CD4-positive, alpha-beta T cell treated with Interleukin-21 for 1 hour (primary cell): Measurements from ENCODE around the gene MPDU1.
"Not testable (repeated sequence)": the region's sequence is repeated elsewhere in the genome, so short reads cannot be mapped to it uniquely, and the experiment has no call there.

Experiments used
- DNase-seq: peaks from one replicate; pipeline ENCODE4 v3.0.0-alpha.2; 2020

The MPDU1 gene

DNA sequence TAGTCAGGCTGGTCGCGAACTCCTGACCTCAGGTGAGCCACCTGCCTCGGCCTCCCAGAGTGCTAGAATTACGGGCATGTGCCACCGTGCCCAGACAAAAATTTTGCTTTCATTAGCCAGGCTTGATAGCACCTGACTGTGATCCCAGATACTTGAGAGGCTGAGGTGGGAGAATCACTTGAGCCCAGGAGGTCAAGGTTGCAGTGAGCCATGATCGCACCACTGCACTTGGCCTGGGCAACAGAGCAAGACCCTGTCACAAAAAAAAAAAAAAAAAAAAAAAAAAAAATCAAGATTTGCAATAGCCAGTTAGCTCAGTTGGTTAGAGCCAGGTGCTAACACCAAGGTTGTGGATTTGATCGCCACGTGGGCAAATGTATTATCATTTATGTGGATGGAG, 37.2 kb downstream of the MPDU1 start:
- DNase-seq: no peak

DNA sequence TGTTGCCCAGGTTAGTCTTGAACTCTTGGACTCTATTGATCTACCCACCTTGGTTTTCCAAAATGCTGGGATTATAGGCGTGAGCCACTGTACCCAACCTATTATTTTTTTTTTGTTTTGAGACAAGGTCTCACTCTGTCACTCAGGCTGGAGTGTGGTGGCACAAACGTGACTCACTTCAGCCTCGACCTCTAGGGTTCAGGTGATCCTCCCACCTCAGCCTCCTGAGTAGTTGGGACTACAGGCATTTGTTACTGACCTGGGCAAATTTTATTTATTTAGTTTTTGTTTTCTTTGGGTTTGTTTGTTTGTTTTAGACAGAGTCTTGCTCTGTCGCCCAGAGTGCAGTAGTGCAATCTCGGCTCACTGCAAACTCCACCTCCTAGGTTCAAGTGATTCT, 40.0 kb downstream of the MPDU1 start:
- no peak for DNase-seq

- not testable (repeated sequence) for DNase-seq
Measured at GRCh38 chr17:7625749-7626148, 42.1 kb downstream of the MPDU1 start.

DNA sequence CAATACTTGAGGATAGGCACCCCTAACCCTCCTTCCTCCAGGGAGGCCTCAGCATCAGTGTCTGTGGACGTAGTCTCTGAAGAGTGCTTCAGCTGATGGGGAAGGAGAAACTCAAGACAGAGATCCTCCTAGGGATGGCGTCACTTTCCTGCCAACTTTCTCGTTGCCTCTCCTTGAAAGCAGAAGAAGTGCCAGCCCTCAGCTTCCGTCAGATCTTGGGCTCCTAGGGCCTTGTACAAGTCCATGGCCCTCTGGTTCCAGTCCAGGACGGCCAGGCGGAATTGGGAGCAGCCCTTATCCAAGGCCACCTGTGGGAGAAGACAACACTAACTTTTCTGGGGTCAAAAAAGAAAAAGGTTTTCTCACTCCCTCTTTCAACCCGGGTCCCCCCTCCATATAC, 42.7 kb downstream of the MPDU1 start:
- DNase-seq: no peak

DNA sequence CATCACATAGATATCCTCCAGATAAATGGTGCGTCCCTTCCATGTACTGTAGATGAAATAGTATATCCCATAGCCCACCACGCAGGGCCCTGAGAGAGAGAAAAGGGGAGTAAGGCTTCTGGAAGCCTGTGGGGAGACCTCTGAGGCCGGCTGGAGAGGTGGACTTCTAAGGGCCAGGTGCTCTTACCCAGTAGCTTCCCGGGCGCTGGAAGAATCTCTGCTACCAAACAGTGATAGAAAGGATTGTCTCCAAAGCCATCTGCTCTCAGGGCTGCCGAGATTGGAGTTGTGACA, 43.3 kb downstream of the MPDU1 start:
- no peak for DNase-seq

- DNase-seq: peak; percentile 92
Measured at GRCh38 chr17:7627250-7628121, 43.8 kb downstream of the MPDU1 start, which contains the start of gene SAT2. Gene SAT2, minus strand, starts transcription at chr17:7627821. Its CDS starts 186 bp downstream, at chr17:7627635.

DNA sequence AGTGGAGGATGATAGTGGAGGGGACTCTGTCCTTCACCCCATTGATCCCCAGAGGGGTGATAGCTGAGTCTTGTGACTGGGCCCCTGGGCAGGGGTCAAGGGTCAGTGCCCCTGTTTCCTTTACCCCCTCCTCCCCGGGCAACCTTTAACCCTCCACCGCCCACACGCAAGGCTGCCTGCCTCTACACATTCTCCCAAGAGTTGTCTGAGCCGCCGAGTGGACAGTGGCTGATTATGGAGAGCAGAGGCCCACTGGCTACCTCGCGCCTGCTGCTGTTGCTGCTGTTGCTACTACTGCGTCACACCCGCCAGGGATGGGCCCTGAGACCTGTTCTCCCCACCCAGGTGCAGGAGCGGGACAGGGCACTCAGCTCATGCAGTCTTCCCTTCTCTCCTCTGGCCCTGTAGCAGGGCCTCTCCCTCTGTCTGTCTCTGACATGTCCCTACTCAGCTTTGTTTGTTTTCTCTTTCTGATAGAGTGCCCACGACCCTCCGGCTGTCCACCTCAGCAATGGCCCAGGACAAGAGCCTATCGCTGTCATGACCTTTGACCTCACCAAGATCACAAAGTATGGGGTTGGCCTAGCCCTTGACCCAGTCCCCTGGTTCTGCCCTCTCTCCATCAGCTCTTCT, 46.4 kb downstream of the MPDU1 start, which contains the start of gene SHBG:
Gene SHBG, plus strand, starts transcription at position 197 of the 633 bp plus-strand sequence. Its CDS starts 38 bp downstream, at position 235.
- no peak for DNase-seq

GRCh38 chr17:7631398-7632380, 48.0 kb downstream of the MPDU1 start:
- DNase-seq: no peak

DNA sequence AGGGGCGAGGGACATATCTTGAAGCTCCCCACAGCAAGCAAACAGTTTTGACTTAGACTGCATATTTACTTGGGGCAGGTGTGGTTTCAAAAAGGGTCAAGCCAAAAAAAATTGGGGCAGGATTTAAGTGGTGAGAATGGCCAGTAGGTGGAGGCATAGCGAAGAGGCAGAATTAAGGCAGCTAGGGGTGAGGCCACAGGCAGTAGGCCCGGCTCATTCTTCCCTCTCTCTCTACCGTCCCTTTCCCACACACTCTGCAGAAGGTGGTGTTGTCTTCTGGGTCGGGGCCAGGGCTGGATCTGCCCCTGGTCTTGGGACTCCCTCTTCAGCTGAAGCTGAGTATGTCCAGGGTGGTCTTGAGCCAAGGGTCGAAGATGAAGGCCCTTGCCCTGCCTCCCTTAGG, 48.8 kb downstream of the MPDU1 start:
- DNase-seq: peak; percentile 54

GRCh38 chr17:7633093-7633492, 49.4 kb downstream of the MPDU1 start:
- DNase-seq: no peak

DNA sequence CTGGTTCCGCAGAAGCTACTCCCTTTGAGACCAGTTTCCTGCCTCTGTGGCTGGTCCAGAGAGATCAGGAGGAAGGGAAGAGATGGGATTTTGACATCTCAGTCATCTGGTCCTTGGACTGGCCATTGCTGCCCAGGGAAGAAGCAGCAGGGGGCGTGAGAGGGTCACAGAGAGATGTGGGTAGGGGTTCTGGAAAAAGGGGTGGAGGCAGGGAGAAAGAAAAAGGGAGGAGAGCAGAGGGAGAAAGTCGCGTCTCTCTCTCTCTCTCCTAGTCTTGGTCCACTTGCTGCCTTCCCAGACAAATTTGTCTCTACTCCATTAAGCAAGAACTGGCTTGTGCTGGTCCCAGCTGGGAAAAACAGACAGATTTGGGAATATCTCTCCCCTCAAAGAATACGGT, 50.7 kb downstream of the MPDU1 start:
- DNase-seq: no peak

DNA sequence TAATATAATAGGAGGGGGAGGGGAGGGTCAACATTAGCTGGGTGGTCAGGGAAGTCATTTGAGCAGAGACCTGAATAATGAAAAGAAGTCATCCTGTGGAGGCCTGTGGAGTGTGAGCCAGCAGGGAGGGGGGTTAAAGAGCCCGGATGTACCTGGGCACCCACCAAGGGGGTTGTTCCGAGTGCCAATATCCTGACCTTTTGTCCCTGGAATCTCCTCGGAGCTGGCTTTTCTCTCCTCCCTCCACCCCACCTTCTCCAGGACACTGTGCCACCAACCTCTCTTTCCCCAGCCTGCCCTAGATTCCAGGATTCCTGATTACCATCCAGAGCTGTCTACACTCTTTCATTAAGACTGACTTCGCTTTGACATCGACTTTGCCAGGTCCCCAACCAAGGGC, 52.5 kb downstream of the MPDU1 start:
- no peak for DNase-seq
